HG02610 (cell line): ENCODE measurements around the gene OSBPL3.
A peak's percentile ranks its signal among the peaks of the same experiment; 100 is the strongest.
"Not testable (repeated sequence)": the region's sequence is repeated elsewhere in the genome, so short reads cannot be mapped to it uniquely, and the experiment has no call there.

ENCODE experiments used
- ATAC-seq: cut with Tn5 transposase; IDR thresholded peaks from one replicate; pipeline ENCODE4 v1.9.1; 2021; ENCODE audit warnings: mild to moderate bottlenecking, moderate library complexity; ENCODE audit not compliant: unreplicated experiment

The OSBPL3 gene

GRCh38 chr7:24924375-24924774 is 55.6 kb downstream of the OSBPL3 start:
- no peak for ATAC-seq

- ATAC-seq: no peak
Measured at GRCh38 chr7:24923172-24923865, 56.7 kb downstream of the OSBPL3 start.

- ATAC-seq: no peak
Measured at GRCh38 chr7:24922099-24922773, 57.7 kb downstream of the OSBPL3 start.

- no peak for ATAC-seq
Measured at GRCh38 chr7:24921362-24921679, 58.7 kb downstream of the OSBPL3 start.

- ATAC-seq: no peak
Measured at GRCh38 chr7:24920451-24921361, 59.3 kb downstream of the OSBPL3 start.

GRCh38 chr7:24917510-24918239 is 62.3 kb downstream of the OSBPL3 start:
- ATAC-seq: peak; percentile 59

- peak; percentile 35 for ATAC-seq
Measured at GRCh38 chr7:24916463-24917040, 63.4 kb downstream of the OSBPL3 start.

GRCh38 chr7:24914465-24914859 is 65.5 kb downstream of the OSBPL3 start:
- peak; percentile 40 for ATAC-seq

GRCh38 chr7:24913801-24914464 is 66.0 kb downstream of the OSBPL3 start:
- no peak for ATAC-seq

GRCh38 chr7:24912874-24913514 is 67.0 kb downstream of the OSBPL3 start:
- ATAC-seq: no peak

GRCh38 chr7:24912424-24912823 is 67.6 kb downstream of the OSBPL3 start:
- ATAC-seq: no peak

GRCh38 chr7:24911213-24911603 is 68.8 kb downstream of the OSBPL3 start:
- no peak for ATAC-seq

GRCh38 chr7:24910551-24911212 is 69.3 kb downstream of the OSBPL3 start:
- ATAC-seq: no peak

- ATAC-seq: no peak
Measured at GRCh38 chr7:24908727-24909126, 71.3 kb downstream of the OSBPL3 start.

GRCh38 chr7:24908166-24908565 is 71.8 kb downstream of the OSBPL3 start:
- ATAC-seq: no peak

GRCh38 chr7:24907311-24907886 is 72.6 kb downstream of the OSBPL3 start:
- ATAC-seq: peak; percentile 67

- ATAC-seq: peak; percentile 44
Measured at GRCh38 chr7:24905996-24906770, 73.8 kb downstream of the OSBPL3 start.

GRCh38 chr7:24903992-24904391 is 76.0 kb downstream of the OSBPL3 start:
- ATAC-seq: not testable (repeated sequence)
